GM20431 (cell line): ENCODE results near the gene NPAS3.

ENCODE experiments used
- in situ Hi-C: fragments of 300-500 bp; cut with MseI, MboI; formaldehyde crosslinking; loops from one replicate; pipeline ENCODE4 v1.15.0; 2020; ENCODE audit warnings: low sequenced_read_pairs; ENCODE audit not compliant: unreplicated experiment

Gene NPAS3

DNA sequence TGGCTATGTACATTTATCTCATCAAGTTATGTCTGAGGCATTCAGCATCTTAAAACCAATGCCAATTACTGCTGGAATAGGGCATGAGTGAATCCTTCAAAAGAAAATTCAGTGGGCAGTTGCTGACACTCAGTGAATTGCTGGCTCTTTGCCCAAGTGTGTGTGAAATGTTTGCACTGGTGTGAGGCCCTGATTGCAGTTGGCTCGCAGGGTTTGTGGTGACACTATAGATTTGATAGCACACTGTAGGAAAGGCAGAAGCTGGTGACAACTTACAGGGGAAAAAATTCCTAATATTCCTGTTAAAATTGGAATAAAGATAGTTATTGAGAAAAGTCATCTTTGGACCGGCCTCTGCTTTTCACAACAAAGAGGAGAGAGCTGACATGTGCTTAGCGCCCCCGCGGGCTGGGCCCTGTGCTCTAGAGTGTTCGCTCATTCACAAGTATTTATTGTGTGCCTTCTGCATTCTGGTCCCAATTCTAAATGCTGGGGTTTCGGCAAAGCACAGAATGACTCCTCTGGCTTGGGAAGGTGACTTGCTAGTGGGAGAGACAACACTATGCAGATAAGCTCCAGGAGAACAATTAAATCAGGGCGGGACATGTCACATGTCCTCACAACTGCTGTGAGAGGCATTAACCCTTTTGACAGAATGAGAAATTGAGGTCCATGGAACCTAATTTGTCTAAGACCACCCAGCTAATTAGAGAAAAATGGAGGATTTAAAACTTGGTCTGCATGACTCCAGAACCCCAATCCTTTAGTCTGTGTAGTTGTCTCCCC is 418.7 kb downstream of the NPAS3 start:
- in situ Hi-C loops = no loop called here

DNA sequence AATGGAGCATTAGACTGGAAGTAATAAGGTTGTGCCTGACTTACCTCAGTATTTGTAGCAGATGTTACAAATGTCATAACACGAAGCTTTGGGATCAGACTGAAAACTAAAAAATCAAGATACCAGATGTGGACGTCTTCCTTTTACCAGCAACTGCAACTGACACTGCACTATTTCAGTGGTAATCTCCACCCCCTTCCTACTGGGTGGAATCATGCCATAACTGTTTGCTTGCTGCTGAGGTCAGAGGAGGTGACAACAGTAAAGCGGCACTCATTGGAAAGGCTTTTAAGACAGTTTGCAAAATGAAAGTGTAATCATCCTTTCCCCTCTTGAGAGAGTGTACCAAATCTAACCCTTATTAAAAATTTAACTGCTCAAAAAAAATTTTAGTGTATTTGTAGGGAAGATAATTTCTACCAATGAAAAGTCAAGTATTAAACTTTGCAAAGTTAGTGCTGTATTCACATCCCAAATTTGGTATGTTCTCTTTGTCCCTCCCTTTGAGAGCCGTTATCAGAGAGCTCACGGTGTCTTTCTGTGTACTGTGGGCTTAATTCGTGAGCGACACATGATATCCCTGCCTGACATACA is 420.7 kb downstream of the NPAS3 start:
- in situ Hi-C loops = no loop called here

DNA sequence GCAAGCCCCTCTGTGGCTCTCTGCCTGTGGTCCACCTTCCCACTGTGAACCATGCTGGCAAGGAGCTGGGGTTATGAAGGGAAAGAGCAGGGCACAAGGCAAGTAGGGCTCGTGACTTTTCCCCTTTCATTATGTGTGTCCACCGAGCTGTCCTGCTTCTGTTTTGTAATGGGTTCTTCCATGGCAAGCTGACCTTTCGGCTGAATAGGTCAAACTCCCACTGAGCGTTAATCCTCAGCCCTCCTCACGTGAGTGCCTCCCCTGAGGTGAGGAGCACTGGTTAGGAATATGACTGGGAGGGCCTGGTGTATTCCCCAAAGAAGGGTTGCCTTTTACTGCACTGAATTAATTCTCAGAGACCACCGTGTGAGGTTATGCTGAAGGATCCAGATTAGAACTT is 424.3 kb downstream of the NPAS3 start:
- in situ Hi-C loops = no loop called here

DNA sequence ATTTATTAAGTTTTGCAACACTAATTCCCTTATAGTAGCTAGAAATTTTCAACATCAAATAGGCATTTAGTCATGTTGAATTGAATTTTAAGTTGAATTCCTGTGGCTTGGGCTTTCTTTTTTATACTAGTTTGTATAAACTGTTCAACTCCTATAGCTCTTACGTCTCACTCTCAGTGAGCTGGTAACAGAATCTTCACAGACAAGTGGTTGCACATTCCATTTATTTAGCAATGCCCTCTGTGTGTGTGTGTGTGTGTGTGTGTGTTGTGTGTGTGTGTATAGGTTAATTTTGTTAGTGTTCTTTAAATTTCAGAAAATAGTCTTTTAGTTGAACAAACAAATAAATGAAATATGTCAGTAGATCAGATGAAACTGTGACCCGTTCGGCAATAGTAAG is 425.0 kb downstream of the NPAS3 start:
- in situ Hi-C loops = no loop called here

DNA sequence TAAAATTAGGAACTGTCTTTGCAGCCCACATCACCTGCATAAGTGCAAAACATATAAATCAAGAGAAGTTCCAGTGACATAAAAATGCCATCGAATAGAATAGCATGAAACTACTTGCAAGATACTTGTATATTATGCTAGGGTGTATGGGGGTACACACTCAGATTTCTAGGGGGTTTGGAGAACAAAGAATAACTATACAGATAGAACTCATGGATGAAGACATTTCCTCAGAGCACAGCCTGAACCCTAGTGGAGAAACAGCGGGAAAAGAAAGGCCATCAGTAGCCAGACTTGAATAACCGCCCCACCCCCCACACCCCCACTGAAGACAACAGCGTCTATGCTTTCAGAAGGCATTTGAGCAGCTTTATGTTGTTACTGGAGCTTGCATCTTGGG is 425.8 kb downstream of the NPAS3 start:
- in situ Hi-C loops = no loop called here

DNA sequence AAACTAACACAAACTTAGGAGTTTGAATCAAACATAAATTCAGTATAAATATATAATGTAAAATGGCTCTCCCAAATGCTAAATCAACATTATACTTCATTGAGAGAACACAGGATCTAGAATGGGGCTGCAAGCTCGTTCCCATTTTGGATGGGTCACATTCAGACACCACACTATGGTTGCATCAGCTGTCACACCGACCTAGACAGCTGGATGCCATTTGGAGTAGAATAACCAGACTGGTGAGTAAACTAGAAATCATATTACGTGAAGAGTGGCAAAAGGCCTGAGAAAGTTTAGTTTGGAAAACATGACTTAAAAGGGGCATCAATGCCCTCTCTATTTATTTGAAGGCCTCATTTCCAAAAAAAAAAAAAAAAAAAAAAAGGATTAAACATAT is 430.4 kb downstream of the NPAS3 start:
- in situ Hi-C loops = no loop called here

DNA sequence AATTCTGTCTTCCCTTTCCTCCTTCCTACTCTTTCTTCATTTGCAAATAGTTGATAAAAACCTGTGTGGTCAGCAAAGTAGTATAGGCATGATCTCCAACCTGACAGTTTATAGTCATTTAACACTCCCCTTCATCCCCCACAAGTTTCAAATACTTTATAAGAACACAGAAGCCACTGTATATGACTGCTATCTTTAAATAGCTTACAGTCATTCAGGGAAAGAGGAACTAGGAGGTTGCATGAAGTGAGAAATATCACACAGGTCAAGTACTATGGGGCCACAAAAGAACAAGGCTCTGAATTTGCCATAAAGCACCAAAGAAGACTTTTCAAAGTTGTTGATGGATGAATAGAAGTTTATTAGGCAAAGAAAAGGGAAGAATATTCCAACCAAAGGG is 431.3 kb downstream of the NPAS3 start:
- in situ Hi-C loops = no loop called here

DNA sequence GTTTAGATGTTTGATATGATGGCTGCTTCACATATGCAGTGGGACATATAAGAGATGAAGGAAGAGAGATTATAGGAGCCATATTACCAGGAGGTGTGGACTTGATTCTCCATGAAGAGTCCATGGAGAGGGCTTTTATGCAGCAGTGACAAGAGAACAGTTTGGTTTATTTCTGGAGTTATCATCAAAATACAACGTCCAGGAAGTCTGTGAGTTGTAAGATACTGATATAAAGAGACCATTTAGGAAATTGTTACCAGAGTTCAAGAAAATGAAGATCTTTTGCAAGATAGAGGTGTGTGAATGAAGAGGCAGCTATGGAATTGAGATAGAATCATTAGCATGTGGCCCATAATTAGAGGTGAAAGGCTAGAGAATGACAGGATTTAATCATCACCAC is 431.7 kb downstream of the NPAS3 start:
- in situ Hi-C loops = no loop called here

DNA sequence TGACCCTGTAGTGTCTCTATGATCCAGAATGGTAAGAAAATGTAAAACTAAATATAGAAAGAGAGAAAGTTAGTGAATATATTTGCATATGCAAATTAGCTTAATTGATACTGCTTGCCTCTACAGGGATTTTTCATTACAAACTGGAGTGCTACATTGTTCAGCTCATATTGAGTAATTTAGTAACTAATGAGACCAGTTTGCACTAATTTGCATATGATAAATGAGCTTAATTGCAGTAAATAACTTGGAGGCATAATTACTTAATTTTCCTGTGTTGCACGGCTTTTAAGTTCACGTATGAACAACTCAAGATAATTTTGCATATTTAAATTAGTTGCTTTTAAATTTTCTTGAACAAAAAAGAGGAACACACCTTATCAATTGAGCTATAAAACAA is 436.5 kb downstream of the NPAS3 start:
- in situ Hi-C loops = no loop called here

DNA sequence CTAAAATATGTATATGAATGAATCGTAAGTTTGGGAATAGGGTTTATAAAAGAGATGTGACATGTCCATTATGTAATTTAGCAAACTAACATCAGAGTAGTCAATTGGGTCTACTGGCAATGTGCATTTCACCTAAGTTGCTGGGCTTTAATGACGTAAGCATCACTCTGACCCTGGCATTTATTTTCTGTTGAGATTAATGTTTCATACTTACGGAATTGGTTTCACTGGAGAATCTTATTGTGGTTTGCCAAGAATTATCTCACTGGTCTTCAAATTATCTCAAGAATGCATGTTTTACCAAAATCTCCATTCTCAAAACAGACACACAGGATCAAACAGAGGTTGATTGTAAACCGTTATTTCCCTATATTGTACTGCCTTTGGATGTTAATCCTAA is 437.1 kb downstream of the NPAS3 start:
- in situ Hi-C loops = no loop called here

DNA sequence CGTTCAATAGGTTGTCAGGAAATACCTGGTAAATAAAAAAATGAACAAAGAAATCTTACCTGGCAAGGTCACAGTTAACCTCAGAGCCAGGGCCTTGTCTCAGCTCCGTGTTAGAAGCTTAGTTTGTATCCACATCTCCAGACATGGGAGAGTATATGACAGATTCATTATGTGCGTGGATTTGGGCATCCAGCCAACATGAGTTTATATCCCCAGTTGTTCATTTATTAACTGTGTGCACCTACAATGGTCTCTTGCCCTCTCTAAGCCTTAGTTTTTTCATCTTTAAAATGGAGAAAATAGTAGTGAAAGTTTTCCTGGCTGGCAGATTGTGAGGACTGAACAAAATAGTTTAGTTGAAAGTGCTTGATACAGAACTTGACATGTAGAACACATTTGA is 437.8 kb downstream of the NPAS3 start:
- in situ Hi-C loops = no loop called here

DNA sequence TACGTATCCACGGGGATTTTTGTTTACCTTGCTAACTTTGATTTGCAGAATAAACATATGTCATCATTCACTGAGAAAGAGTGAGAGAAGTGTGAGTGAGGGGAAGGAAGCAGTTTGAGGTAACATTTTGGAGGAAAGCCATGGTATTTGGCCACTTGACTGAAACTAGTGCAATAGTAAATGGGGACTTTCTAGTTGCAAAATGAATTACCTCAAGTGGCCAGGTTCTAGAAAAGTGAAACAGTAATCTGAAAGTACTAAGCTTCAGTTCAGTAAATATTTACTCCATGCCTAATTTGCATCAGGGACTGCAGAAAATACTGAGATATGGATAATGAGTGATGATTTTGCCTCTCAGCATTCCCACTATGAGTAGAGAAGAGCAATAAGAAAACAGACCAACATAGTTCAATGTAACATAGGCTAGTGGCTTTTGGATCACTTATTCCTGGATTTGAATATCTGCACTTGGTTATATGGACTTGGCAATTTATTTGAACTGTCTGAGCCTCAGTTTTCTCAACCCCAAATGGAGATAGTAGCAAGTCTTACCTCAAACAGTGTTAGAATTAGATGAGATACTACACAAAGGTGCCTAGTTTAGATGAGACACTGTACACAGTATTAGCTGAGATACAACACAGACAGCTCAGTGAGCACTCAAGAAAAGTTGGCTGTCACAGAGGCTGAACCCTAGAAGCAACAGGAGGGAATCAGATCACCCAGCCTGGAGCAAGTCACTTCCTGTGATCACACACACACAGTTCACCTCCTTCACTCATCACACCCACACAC is 439.1 kb downstream of the NPAS3 start:
- in situ Hi-C loops = no loop called here

DNA sequence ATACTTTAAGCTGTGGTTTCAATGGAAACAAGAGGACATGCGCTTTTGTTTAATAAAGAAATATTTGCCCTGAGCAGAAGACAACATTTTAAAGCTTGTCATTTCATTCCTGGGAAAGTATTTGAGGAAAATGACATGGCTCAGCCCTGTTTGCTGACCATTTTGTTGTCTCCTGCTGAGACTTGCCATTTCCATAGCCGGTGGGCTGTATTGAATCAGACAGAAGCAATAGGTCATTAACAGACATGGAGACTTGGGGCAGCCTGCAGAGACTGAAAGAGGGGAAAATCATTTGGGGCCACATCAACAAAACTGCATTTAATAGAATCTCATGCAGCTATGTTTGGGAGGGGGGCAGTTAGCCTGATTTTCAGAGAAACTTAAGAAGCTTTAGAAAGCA is 443.0 kb downstream of the NPAS3 start:
- in situ Hi-C loops = no loop called here

DNA sequence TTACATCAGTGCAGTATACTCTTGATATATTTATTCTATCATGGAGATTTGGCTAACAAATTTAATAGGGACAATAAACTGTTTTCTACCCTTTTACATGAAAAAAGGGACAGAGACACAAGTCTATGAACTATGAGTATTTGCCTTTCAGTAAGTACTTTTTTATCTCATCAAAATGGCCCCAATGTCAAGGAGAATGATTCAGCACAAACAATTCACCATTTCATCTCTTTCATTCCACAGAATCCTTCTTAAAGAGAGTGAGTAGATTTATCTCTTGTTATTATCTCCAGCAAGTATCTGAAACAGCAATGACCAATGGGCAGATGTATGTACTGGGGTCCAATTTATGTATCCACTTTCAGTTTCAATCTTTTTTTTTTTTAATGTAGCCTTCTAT is 447.5 kb downstream of the NPAS3 start:
- in situ Hi-C loops = no loop called here

DNA sequence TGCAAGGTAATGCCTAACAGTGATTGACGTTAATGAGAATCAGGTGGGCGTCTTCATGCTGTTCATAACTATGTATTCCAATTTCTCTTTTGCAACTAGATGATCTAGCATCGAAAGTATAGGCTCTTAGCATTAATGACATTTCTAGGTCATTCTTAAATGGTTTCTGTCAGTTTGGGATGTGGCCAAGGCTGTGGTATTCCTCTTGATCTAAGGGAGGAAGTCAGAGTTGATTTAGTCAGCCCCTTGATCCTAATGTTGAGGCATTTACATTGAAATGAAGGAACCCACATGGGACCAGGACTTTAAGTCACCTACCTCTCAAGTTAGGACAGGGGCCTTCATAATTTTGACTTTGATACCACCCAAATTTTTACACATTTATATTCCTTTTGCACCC is 448.1 kb downstream of the NPAS3 start:
- in situ Hi-C loops = no loop called here

DNA sequence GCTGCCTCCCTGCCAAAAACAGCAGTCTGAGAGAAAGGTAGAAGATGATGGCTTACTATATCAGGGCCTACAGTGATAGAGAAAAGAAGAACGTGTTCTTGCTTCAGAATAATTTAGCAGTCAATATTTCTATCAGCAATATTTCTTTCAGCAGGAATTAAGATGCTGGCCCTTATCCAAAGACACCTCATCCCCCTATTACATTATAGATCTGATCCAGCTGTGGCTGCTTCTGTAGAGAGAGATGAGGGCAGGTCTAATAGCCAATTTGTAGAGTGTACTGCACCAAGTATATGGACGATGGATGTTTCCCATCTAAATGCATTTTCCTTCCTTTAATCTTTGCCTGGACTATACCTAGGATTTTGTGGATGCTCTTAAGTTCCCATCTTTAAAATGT is 451.7 kb downstream of the NPAS3 start:
- in situ Hi-C loops = no loop called here

DNA sequence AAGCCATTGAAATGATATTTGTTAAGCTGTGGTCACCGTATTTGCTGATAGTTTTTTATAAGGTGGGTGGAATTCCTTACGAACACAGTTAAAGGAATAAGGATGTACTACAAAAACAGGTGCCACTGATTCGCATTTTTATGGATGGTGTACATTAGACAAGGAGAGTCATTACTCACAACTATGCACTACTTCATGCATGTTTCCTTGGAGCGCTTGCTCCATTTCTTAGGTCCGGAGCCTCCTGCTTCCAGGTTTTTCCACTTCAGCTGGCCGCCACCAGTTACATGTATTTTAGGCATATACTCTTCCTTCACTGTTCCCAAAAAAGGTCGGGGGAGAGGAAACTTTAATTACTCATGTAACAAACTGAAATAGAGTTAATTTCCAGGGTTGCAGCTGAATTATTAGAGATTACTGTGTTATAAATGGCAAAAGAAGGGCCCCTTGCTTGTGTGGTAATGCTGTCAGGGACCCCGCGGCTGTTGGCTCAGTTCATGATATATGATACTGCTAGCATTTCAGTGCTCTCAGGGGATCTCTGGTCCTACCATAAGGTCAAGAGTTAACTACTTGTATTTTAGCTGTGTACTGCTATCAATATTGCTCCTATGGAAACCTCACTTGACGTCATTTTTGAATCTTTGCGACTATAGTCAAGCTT is 454.7 kb downstream of the NPAS3 start:
- in situ Hi-C loops = no loop called here

DNA sequence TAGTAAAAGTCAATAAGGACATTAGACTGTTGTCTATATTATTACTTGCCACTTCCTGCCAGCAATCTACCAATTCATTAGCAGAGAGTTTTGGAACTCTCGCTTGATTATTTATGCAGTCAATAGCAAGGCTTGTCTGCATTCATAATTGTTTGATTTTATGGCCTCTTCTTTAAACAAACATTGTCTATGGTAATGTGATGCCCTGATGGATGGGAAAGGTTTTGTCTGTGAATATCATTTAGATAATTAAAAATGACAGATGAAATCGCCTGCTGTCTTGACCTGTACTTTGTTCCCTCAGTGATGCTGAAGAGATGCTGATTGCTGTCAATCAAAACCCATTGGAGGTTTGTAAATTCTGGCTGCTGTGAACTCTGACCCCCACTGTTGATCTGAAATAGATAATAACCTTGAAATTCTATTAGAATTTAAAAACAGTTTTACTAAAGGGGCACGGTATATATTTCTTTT is 455.3 kb downstream of the NPAS3 start:
- in situ Hi-C loops = no loop called here

DNA sequence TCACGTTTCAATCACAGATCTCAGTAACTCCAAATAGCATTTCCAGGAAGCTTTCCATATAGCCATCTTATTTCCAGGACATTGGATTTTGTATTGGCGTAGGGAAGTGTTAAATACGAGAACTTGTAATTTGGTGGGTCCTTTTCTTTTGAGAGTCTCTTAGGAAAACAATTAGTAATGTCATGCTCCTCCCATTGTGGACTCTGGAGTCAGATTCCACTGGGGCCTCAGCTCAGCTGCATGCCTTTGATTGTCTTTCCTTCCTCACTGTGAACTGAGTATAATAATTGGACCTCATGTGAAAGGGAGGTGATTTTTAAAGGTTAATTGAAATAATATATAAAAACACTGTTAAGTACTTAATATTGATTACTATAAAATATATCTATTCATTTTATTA is 462.6 kb downstream of the NPAS3 start:
- in situ Hi-C loops = no loop called here

DNA sequence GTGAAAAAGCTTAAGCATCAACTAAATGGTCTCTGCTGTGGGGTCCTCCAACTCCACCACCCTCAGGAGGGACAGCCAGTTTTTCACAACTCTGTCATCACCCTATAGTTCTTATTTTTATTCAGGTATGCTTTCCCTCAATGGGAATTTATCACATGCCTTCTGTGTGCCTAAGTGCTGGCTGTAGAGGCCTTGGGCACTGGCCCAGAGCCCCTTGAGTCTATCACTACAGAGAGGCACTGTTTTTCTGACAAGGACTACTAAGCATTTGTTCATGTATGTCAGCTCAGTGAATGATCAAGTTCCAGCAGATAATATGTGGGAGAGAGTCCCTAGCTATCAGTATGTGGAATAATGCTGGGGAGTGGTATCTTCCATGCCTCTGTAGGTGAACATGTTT is 463.9 kb downstream of the NPAS3 start:
- in situ Hi-C loops = no loop called here

DNA sequence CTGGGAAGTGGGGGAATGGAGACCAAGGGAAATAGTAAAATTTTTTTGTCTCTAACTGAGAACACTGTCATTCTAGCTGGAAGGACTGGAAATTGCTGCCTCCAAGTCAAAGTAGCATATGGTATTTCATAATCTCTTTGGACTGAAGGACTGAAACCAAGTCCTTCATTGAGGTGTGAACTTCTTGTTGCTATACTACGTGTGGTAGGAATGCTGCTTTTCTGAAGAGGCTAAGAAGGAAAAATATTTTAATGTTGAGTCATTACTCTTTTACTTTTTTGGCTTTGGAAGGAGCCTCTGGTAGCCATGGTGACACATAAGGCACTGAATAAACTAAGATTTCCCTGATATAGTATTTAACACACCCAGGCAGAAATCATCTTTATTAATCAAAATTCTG is 465.4 kb downstream of the NPAS3 start:
- in situ Hi-C loops = no loop called here
